Activated T-cell treated with anti-CD3 and anti-CD28 coated beads for 4 hours (primary cell): ENCODE data around the gene DENND2A.
"Not testable (repeated sequence)": the region's sequence is repeated elsewhere in the genome, so short reads cannot be mapped to it uniquely, and the experiment has no call there.

Source experiments
- DNase-seq: peaks from one replicate; pipeline ENCODE4 v3.0.0-alpha.2; 2020

Gene DENND2A

DNA sequence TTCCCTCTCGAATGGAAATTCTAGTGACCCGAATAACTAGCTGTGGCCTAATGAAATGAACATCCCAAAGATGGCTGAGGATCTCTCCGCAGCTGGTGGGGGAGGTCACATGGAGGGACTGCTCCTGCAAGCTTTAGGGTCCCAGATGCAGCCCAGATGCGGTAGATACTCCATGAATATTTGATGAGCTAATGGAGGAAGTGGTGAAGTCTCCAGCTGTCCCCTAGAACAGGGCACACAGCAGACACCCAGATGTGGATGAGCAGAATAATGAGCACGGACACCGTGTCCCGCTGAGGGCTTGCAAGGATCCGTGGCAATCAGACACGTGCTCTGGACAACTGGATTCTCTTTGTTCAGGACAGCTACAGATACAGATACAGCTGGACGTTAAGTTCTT is 59.2 kb downstream of the DENND2A start:
- no peak for DNase-seq

DNA sequence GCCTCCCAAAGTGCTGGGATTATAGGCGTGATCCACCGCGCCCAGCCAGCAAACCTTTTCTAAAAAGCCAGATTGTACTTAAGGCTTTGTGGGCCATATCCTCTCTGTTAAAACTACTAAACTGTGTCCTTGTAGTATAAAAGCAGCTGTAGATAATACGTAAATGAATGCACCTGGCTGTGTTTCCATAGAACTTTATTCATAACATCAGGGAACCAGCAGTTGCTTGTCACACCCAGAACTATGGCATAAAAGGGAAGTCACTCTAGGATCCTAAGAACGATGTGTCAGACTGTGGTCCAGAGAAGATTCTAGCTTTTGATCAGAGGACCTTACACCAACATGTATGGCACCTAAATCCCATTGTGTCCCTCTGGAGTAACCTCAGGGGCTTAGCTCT is 63.0 kb downstream of the DENND2A start:
- DNase-seq = no peak

DNA sequence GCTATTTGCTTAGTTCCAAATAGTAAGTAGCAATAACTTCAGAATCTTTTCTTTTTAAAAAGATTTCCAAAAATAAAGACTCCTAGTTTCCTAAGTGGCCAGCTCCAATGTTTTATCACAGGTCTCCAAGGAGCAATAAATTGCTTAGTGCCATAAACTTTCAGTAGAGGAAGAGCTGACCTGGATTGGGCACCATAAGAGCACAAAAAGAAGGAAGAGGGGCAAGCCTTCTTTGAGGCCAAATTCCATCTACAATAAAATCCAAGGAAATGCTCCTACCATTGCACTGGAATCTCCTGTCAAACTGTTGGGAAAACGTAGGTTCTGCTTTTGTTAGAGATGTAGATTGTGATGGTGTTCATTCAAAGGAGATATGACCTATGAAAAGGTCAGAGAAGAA is 64.0 kb downstream of the DENND2A start:
- no peak for DNase-seq

DNA sequence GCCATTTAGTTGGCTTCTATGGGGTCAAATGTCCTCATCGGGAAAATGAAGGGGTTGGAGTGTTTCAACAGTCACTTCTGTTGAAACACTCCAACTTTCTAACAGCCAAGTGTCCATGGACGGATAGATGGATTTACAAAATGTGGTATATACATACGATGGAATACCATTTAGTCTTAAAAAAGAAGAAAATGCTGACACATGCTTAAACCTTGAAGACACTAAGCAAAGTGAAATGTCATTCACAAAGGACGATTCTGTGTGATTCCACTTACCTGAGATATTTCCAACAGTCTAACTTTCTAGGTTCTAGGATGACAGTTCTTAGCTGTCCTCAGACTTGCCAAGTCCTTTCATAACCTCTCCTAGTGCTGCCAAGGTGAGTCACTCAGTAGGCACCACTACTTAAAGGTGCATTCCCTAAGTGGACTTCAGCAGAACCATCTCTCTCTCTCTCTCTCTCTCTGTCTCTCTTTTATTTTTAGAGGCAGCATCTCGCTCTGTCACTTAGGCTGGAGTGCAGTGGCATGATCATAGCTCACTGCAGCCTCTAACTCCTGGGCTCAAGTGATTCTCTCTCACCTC is 69.0 kb downstream of the DENND2A start:
- DNase-seq = no peak

DNA sequence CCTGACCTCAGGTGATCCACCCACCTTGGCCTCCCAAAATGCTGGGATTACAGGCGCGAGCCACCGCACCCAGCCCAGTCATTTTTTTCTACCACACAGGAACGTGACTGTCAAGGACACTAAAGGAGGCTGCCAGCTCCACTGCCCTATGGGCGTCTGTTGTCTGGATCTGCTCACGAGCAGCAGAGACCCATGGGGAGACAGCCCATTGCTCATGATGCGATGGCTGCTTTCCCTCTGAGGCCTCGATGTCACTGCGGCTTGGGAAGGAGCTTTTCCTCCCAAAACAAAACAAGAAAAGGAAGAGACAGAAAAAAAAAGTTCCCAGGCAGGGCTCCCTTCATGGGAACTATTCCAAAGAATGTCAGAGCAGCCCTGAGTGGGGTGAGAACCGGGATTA is 70.5 kb downstream of the DENND2A start:
- DNase-seq = no peak

DNA sequence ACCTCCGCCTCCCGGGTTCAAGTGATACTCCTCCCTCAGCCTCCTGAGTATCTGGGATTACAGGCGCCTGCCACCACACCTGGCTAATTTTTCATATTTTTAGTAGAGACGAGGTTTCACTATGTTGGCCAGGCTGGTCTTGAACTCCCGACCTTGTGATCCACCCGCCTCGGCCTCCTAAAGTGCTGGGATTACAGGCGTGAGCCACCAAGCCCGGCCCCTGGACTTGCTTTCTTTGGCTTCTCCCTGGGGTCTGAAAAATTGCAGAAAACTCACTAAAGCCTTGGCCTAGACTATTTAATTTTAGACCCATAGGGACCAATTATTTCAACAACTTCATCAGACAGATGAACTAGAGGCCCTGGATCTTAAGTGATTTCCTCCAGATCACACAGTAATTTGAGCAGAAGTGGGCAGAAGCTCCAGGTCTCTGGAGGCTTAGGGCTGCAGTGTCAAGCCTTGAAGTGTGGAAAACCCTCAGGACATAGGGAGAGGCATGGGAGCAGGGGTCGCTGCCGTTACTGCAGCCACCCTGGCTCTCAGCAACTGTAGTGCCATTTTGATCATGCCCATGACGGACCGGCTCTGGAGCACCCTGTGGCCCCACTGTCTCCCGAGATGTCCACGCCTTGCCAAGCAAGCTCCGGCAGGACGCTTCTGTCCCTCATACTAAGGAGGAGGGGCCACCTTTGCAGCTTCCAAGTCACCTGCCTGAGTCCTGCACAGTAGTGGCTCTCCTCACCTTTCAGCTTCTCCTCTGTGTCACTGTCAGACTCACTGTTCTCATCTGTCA is 72.4 kb downstream of the DENND2A start:
- DNase-seq = no peak

DNA sequence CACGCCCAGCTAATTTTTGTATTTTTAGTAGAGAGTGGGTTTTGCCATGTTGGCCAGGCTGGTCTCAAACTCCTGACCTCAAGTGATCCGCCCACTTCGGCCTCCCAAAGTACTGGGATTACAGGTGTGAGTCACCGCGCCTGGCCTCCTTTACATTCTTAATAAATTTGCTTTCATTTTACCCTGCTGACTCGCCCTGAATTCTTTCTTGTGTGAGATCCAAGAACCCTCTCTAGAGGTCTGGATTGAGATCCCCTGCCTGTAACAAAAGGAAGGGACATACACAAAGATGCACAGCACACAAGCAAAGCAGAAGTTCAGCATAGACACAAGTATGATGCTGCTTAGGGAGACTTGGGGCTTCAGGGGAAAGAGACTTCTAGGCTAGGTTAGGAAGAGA is 74.4 kb downstream of the DENND2A start:
- DNase-seq = not testable (repeated sequence)

DNA sequence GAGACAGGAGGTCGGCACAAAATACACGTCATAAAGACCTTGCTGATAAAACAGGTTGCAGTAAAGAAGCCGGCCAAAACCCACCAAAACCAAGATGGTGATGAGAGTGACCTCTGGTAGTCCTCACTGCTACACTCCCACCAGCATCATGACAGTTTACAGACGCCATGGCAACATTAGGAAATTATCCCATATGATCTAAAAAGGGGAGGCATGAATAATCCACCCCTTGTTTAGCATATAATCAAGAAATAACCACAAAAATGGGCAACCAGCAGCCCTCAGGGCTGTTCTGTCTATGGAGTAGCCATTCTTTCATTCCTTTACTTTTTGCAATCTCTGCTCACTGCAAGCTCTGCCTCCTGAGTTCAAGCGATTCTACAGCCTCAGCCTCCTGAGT is 74.9 kb downstream of the DENND2A start:
- not testable (repeated sequence) for DNase-seq

DNA sequence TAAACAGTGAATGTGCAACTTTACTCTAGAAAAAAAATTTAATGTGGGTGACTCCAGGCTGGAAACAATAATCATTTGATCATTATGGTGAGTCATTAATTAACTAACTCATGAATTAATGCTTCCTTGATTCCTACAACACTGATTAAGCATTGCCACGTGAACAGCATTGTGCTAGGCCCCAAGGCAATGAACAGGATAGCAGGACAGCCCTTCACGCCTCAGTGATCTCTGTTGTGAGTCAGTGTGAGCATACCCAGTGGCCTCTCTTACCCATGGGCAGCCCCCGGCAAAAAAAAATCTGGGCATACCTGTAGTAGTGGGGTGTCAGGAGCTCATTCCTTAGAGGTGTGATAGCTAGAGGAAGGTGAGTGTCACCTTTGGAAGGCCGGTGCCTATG is 76.0 kb downstream of the DENND2A start:
- DNase-seq = no peak

DNA sequence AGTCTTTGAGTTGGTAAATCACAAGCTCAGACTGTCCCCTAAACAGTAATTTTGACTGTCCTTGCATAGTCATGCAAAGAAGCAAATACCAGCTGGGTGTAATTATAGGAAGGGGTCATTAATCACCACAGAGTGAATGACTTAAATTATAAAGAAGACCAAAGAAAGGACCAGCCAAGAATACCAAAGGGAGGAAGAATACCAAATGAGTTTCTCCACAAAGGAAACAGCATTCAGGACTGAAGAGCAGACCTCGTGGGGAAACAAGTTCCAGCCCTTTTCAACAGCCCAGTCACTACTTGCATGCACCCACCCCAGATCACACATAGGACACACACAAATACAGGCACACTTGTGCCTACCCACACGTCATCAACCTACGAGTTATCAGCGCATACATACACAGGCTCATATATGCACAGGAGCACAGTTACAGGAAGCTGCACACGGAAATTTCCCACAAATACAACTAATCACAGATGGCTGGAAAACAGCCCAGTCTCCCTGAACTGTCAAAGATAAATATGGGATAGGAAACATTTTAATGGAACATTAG is 77.6 kb downstream of the DENND2A start:
- DNase-seq = no peak

DNA sequence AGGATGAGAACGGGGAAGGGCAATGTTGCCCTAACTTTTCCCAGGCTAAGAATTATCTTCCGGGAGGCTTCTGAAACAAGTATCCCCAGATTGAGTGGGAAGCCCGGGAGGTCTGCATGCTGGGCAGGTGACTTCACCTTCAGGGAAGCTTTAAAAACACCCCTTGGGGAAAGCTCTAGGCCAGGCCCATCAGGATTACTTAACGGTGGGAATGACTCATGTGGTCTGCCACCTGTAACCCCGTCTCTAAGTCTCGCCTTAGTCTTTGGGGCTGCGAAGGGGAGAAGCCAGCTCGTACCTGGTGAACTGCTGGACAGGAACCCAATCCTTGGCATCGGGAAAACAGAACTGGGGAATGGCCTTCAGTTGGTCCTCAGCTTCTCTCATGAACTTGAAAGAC is 81.2 kb downstream of the DENND2A start:
- no peak for DNase-seq

DNA sequence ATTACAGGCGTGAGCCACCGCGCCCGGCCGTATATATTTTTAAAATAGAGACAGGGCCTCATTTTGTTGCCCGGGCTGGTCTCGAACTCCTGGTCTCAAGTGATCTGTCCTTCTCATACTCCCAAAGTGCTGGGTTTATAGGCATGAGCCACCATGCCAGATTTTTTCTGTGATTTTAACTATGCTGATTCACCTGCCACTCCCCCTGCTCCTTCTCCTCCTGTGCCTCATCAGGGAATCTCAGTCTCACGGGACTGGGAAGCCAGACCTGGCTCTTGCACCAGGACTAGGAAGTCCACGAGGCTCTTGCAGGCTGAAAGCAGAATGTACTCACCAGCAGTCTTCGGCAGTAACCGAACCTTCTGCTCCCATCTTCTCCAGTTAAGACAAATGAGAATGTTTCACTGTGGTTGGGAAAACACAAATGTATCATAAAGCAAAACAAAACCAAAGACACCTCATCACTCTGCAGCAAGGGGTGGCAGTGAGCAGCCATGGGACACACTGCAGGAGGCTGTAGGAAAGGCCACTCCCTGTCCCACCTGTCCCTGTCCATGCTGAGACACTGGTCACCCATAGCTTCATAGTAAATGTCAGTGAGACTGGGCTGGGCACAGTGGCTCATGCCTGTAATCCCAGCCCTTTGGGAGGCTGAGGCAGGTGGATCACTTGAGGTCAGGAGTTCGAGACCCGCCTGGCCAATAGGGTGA is 82.6 kb downstream of the DENND2A start:
- DNase-seq = no peak

DNA sequence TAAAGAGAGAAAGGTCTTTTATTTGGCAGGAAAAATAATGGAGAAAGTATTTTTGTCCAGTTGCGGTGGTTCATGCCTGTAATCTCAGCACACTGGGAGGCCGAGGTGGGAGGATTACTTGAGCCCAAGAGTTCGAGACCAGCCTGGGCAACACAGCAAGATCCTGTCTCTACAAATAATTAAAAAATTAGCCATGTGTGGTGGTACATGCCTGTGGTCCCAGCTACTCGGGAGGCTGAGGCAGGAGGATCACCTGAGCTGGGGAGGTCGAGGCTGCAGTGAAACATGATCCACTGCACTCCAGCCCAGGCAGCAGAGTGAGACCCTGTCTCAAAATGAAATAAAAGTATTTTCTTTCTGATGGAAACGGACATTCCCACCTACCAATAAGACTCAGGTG is 83.5 kb downstream of the DENND2A start:
- DNase-seq = no peak

DNA sequence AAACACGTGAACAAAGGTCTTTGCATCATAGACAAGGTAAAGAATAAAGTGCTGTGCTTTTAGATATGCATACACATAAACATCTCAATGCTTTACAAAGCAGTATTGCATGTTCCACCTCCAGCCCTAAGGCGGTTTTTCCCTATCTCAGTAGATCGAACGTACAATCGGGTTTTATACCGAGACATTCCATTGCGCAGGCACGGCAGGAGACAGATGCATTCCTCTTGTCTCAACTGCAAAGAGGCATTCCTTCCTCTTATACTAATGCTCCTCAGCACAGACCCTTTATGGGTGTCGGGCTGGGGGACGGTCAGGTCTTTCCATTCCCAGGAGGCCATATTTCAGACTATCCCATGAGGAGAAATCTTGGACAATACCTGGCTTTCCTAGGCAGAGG is 87.4 kb downstream of the DENND2A start:
- not testable (repeated sequence) for DNase-seq

DNA sequence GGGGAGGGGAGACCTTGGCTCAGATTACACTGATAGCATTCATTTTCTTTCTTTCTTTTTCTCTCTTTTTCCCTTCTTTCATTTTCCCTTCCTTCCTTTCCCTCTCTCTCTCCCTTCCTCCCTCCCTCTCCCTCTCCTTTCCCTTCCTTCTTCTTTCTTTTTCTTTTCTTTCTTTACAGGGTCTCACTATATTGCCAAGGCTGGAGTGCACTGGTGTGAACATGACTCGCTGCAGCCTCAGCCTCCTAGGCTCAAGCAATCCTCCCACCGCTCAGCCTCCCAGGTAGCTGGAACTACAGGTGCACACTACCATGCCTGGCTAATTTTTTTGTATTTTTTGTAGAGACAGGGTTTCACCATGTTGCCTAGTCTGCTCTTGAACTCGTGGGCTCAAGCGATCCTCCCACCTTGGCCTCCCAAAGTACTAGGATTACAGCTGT is 88.4 kb downstream of the DENND2A start:
- DNase-seq = no peak

DNA sequence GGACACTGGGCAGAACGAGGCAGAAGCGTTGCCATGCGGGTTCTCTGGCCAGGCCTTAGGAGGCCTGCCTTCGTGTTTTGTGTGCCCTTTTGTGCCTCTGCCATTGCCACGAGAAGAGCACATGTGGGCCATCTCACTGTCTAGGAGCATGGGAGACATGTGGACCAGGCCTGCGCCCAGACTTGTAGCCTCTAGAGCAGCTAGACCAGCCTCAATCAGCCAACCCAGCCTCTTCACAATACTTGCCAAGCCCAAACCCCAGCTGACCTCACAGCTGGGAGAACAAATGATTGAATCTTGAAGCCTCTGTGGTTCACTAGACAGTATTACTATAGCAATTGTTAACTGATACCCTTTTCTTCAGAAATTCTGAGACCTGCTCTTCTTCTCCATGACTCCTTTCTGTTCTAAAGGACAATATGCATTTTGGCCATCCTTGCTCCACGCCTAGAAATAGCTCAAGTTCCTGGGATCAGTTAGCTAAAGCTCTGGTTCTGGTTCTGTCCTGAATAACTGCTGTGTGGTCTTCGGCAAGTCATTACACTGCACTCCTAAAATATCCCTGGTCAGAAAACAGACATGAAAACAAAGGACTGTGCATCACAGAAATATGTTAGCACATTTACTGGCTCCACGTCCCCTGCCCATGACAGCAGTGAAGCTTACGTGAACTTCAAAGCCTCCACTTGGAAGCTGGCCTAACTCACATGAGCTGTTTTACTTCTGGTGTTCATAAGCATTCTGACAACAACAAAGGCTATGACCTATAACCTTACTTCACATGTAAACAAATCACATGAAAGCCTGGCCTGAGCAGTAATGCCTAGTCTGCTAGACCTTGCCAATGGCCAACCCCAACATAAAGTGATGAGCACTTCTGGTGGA is 89.0 kb downstream of the DENND2A start:
- no peak for DNase-seq

DNA sequence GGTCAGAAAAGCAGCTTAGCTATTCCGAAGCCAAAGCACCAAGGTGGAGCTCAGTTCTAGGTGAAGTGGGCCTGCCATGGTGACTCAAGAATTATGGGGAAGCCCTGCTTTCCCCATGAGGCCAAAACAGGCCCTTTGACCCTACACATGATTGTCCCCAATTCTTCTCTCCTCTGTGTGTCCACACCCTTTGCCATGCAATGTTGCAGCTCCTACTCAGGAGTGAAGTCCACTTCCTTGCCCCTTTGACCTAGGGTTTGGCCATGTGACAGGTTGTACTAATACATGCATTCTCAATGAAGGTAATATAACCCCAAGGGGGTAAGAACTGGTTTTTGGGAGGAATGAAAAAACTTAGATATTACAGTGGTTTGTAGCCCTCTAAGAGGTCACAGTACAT is 93.7 kb downstream of the DENND2A start:
- DNase-seq = no peak

DNA sequence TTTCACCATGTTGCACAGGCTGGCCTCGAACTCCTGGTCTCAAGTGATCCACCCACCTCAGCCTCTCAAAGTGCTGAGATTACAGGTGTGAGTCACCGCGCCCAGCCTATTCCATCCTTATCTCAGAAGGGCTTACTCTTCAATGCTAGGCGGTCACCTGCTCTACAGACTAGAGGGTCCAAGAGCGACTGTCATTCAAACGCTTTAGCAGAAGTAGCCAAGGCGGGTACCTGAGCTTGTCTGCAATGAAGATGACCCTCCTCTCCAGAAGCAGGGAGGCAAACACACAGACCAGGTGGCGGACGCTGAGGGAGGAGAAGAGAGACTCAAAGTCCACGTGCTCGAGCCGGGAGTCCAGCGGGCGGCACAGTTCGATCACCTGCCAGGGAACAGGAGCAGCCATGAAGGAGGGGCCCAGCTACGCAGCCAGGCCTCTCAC is 96.2 kb downstream of the DENND2A start:
- no peak for DNase-seq

DNA sequence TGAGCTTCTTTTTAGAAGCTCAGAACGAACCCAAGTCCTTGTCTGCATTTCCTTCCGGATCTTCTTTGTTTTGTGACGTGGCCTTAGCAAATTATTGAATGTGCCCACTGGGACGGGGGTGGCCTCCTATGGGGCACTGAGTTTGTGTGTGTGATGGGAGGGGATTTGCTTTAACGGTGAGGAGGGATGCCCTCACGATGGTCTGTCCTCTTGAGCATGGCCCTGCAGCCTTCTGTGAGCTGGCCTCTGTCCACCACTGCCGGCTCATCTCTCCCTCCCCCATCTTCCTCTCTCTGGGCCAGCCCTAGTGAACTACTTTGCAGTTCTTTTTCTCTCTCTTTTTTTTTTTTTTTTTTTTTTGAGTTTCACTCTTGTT is 98.4 kb downstream of the DENND2A start:
- no peak for DNase-seq

DNA sequence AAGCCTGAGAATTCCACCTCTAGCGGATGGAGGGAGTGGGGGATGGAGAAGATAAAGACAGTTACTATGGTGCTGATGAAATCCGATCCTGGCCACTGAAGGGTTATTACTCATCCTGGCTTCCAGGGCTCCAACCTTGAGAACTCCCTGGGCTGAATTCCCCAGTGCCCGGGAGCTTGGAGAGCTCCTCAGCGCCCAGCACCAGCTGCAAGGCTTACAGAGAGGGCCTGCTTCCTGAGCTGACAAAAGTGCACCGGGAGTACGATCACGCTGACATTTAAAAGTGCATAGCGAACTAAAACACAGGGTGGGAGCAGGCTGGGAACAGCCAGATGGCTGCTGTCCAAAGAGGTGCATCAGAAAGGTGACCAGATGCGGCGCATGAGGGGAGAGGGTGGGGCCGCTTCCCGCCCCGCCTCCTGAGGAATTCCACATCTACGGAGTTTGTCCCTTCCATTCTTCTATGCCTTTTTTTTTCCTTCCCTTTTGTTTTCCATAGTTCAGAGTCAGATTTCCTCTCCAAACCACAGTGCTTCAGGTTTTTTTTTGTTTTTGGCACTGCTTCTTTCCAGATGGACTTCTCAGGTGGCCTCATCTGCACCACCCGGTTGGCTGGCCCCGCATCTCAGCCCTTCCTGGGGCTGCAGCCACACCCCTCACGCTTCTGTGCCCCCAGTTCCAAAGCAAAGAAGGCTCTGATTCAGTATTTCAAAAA is 98.9 kb downstream of the DENND2A start:
- no peak for DNase-seq

DNA sequence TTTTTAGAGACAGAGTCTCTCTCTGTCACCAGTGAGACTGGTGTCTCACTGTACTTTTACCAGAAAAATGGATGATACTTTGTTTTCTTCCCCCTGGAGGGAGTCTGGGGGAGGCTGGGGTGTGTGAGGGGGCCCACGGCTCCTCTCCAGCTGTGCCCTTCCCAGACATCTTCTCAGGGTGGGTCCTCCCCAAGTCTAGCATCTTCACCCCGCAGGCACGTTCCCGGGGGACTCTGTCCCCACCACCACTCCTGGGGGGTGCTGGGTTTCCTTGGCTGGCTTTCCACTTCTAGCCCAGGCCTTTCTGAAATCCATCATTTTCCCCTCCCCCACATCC is 99.5 kb downstream of the DENND2A start:
- DNase-seq = no peak

DNA sequence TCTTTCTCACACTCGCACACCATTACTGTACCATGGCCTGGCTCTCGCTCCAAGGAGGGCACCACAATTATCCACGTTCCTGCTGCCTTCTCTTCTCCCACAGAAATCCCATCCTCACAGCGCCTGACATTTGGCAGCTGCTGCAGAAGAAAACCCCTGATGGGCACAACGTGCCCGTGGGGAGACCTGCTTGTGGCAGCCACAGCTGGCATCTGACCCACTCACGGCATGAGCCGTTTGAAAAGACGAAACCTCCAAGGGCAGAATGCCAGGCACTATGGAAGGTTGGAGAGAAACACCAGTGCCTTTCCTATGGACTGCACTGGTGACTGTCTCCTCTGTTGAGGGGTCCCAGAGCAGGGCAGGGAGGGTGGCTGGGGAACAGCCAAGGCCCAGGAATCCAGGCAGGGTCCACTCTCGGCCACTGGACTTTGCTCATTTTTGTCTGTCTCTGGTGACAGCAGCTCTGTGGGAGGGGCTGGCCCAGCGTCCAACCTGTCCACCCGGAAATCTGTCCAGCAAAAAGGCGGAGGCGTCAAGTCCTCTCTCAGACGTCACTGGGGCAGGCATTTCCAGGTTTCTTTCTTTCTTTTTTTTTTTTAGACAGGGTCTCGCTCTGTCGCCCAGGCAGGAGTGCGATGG is 100.4 kb downstream of the DENND2A start:
- no peak for DNase-seq
